HG03280 (cell line): ENCODE results near the gene MRAP.

Experiments used
- ATAC-seq: cut with Tn5 transposase; IDR thresholded peaks from one replicate; pipeline ENCODE4 v1.9.1; 2021; ENCODE audit warnings: mild to moderate bottlenecking, moderate library complexity; ENCODE audit not compliant: unreplicated experiment

The MRAP gene

DNA sequence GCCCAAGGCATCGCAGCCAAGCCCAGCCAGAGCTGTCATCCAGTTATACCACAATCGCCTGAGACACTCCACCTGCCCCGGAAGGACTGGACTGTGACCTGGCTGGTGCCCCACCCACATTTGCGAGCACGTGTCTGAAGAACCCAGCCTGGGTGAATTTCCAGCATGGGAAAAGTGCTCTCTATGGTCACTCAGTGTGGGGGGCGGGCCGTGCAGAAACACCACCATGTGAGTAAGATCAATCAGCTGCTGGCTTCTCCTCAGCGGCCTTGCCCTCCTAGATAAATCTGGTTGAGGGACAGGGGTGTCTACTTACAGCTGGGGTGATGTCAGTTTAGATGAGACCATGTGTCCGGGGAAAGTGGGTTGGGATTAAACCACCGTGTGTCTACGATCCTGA, 49.3 kb downstream of the MRAP start:
- no peak for ATAC-seq

DNA sequence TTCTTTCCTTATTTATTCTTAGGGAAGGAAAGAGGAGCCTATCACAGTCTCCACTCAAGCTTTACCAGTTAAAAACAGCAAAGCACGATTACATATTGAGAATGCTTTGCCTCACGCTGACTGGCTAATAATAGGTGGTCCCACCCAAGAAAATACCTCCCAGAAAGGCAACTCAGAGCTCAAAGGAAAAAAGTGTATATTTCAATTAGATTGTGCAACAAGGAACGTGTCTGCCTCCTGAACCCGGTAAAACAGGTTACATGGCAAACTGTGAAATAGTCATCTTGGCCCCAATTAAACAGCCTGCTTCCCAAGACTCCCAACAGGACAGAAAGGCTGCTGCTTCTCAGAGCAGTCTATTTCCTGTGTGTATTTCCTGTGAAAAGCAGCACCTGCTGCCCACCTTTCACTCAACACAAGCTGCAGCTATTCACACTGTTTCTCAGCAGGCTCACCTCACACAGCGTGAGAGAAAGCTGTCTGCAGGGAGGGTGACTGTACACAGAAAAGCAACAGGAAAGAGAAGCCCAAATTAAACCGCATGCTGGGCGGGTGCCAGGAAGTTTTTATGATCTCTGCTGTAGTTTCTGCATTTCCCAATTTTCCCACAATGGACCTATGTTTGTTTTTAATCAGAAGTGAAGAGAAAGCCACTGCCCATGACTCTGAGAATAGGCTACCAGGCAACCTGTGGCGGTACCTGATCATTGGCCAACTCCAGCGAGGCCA, 50.1 kb downstream of the MRAP start:
- no peak for ATAC-seq

DNA sequence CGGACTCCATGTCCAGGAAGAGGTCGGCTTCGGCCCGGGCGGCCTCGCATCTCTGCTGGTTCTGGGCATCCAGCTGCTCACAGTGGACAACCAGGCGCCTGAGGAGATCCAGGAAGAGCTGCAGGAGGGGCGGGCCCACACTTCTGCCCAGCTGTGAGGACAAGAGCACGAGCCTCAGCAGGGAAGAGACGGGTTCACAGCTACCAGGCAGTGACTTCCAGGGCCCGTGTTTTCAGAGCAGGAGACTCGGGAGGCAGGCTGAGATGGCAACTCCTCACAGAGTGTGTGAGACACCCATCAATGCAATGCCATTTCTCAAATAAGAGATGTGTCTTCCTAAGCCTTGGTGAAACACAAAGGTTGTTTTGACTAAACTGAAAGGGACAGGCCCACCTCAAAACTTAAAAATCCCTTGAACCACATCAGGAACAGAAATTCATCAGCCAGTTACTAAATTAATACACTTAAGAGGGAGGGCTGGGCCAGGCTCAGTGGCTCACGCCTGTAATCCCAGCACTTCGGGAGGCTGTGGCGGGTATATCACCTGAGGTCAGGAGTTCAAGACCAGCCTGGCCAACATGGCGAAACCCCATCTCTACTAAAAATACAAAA, 50.8 kb downstream of the MRAP start:
- ATAC-seq, result no peak

DNA sequence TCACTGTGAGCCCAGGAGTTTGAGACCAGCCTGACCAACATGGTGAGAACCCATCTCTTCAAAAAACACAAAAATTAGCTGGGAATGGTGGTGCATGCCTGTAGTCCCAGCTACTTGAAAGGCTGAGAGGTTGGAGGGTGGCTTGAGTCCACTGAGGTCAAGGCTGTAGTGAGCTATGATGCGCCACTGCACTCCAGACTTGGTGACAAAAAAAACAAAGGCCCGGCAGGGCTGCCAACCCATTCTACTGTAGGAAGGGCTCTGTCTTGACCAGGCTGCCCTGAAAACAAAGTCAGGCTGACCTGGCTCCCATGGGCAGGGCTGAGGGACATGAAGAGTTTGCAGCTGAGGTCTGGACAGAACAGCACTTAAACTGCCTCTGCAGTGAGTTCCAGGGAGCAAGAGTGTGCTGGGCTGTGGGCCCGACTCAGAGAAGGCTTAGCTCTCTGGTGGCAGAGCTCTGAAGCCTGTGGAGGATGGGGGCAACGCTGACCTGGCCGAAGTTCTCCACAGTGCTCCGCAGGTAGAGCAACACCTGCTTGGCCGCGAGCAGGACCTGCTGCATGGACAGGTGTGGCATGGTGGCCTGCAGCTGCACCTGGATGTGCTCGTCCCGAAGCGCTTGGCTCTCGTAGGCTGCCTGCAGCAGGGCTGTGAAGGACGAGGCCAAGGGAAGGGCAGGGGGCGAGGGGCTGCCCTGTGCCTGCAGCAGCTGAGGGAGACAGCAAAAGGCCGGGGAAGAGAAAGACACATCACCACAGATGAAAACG, 51.7 kb downstream of the MRAP start:
- no peak for ATAC-seq

DNA sequence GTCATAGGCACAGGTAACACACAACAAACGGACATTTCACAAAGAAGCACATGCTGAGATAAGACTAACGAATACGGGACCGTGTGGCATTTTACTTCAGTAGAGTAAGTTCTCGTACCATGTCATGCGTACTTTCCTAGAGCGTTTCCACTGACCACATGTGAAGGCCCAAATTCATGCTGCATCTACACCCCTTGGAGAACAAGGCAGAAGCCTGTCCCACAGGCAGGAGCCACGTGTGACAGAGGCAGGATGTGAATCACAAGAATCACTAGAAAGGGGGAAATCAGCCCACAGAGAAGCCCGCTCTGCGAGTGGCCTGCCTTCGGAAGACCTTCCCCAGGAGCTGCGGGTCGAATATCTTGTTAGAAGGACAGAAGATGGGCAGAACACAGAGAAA, 52.3 kb downstream of the MRAP start:
- no peak for ATAC-seq

DNA sequence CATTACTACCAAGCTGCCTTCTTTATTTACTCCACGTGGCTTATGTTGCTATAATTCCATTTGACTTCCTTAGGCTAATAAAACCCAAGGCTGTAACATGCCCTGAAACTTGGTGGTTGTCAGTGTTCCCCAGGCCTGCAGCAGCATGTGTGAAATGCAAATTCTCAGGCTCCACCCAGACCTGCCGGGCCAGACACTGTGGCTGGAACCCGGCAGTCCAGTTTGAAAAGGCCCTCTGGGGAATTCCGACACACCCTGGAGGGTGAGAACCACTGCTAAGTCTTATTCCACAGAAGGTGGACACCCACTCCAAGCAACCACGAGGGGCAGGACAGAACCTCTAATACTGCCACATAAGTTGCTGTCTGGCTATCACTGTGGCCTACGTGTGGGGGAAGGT, 52.8 kb downstream of the MRAP start:
- no peak for ATAC-seq

DNA sequence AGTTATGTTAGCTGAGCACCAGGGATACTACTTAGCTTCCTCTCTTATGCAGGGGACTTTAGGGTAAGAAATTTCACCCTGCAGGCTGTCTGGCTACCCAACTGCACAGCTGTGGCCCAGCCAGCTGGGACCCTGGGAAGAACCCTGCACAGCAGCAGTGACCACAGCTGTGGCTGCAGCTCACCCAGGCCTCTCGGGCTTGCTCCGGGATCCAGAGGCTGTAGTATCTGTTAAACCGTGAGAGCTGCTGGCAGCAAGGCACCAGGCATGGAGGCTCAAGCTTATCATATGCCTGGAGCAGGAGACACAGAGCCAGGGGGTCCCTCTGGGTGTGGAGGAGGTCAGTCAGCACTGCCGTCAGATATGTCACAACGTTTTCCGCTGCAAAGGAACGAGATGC, 53.9 kb downstream of the MRAP start:
- ATAC-seq, result no peak

DNA sequence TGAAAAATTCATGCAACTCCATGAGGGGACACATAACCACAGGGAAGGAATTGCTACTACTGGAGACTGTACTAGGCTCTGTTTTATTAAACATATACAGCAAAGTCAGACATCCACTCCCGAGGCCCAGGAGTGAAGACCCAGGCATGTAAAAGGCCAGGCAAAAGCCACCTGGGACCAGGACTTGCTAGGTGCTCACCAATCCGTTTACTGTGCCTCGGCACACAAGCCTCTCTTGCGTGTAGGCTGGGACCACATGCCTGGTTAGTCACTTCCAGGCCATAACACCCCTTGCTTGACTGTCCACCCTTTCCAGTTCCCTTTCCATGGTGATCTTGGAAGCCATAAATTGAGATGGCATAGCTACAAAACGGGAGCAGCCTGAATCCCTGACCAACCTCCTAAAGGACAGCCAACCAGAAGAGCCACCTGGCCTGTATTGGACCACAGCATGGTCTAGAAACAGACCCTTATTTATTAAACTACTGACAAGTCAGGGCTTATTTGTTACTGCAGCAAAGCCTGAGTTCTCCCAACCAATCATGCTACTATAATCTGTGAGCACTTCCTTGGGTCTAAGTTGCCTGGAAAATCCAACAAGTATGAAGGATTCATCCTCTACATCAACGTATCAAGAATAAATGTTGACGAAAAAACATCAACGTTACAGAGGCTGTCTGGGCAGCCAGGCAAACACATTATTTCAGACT, 54.5 kb downstream of the MRAP start:
- no peak for ATAC-seq

DNA sequence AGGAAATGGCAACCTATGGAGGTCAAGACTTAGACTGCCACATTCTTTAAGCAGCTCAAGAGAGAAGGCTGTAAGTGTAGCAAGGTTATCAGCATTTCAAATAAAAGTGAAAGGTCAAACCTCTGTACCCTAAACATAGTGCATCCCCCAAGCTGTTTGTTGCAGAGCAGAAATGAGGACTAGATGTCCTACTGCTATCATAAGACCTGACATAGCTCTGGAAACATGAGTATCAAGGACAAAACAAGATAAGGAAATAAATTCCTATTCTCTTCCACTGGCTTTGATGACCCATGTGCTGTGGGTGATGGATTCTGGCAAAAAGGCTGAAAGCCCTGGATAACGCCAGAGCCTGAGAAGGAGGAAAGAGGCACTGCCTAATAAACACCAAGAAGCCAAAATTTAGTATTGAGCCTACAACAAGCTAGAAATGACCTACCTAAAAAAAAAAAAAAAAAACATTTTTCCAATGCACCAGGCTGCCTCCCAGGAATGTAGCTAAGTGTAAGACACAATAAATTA, 58.3 kb downstream of the MRAP start:
- ATAC-seq, result no peak

DNA sequence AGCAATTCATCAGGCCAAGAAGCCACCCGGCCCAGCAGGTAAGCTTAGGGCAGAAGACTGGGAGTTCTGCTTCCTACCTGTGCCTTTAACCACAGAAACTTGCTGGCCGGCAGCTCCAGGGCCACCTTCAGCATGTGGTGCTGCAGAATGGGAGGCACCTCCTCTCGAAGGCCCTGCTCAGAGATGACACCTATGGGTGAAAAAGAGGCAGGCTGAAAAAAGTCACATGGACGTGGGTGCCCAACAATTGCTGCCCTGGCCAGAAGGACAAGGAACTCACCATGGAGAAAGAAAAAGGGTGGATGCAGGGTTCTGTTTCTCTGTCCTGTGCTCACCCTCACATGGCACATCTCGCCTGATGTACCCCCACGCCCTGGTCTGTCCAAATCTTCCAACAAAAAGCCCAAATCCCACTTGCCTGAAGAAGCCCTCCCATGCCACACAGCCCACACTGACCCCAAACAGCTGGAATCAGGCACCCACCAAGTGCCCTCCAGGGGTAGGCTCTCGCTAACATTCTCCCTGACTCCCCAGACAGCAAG, 61.1 kb downstream of the MRAP start:
- no peak for ATAC-seq

DNA sequence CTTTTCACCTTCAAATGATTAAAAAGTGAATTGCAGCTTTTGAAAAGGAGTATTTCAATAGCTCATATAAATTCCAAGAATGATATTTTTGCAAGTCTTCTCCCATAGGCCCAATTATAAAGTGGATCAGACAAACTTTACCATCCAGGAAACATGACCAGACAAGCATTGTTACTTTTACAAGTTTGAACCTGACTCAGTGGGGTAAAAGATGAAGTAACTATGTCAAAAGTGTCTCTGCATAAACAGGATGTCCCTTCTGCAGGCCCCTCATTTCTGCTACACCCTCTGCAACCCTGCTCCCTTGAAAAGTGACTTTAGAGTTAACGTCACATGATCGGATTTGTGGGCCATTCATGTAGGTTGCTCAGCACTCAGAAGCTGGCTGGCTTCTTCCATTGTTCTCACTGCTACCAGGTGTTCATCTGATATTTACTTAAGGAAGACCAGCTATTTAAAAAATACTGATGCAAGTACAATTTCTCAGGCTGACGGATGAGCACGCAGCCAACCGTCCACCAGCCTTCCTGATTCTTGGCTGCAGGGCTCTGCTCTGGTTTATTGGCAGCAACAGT, 61.8 kb downstream of the MRAP start:
- ATAC-seq, result no peak
